Astrocyte of the spinal cord (primary cell): ENCODE data around the gene APCDD1L.

Experiments
- DNase-seq: peaks from one replicate; pipeline ENCODE4 v3.0.0; 2011; ENCODE audit warnings: low read depth, low spot score
- H3K4me3 ChIP-seq: 2 replicates; pipeline ENCODE4 v1.5.1; 2011; ENCODE audit warnings: low read depth, mild to moderate bottlenecking, low read length, moderate library complexity
- in situ Hi-C: cut with HindIII; loops from 2 replicates; pipeline ENCODE4 v1.10.0; 2017; ENCODE audit warnings: low sequenced_read_pairs
- TF ChIP-seq, protein P1 (sequence below): IDR thresholded peaks from 2 replicates; pipeline ENCODE4 v1.5.1; 2012; ENCODE audit warnings: low read depth, mild to moderate bottlenecking, low read length, inconsistent platforms

APCDD1L gene

DNA sequence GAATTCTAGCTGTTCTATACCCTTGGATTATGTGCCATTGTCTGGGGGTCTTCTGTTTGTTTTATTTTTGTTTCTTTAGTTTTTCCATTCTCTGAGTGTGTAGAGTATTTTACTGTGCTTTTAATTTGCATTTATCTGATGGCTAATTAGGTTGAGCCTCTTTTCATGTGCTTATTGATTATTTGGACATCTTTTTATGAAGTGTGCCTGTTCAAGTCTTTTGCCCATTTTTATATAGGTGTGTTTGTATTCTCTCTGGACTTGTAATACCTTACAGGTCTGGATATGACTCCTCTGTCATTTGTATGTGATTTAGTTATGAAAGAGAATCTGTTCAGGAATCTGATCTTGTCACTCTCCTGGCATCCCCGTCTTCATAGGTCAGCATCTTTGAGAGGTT lies 22.6 kb upstream of the APCDD1L start:
- TF ChIP-seq, protein P1, sequence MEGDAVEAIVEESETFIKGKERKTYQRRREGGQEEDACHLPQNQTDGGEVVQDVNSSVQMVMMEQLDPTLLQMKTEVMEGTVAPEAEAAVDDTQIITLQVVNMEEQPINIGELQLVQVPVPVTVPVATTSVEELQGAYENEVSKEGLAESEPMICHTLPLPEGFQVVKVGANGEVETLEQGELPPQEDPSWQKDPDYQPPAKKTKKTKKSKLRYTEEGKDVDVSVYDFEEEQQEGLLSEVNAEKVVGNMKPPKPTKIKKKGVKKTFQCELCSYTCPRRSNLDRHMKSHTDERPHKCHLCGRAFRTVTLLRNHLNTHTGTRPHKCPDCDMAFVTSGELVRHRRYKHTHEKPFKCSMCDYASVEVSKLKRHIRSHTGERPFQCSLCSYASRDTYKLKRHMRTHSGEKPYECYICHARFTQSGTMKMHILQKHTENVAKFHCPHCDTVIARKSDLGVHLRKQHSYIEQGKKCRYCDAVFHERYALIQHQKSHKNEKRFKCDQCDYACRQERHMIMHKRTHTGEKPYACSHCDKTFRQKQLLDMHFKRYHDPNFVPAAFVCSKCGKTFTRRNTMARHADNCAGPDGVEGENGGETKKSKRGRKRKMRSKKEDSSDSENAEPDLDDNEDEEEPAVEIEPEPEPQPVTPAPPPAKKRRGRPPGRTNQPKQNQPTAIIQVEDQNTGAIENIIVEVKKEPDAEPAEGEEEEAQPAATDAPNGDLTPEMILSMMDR = no peak
- no peak overlapping the region for H3K4me3 ChIP-seq
- DNase-seq = no peak
- in situ Hi-C loops = no loop called here

DNA sequence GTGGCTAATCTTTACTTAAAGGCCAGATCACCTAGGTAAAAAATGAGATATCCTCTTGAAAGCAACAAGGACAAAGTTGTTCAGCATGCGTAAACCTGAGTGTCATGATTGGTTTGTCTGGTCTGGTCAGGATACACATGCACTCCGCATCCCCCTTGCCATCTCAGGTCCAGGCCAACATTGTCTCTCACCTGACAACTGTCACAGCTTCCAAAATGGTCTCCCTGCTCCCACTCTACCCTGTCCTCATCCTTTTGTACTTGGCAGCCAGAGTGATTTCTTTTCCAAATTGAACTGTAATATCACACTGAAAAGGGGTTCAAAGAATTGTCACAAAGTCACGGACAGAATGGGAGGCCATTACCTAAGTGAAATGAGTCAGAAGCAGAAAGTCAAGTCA lies 21.1 kb upstream of the APCDD1L start:
- TF ChIP-seq, protein P1 = no peak
- no peak for DNase-seq
- no peak overlapping the region for H3K4me3 ChIP-seq
- in situ Hi-C loops = no loop called here

DNA sequence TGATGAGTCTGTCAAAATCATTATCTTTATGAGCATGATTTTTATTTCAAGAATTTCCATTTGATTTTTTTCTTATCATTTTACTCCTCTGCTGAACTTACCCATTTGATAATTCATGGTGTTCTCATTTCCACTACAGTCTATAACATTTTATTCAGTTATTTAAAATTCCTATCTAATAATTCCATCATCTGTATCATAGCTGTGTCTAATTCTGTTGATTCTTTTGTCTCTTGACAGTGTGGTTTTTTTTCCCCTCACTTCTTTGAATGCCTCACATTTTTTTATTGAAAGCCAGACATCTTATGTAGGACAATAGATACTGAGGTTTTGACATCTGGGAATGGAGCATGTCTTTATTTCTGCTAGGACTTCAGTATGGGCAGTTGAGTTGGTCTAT lies 16.5 kb upstream of the APCDD1L start:
- TF ChIP-seq, protein P1 = no peak
- H3K4me3 ChIP-seq = no peak overlapping the region
- DNase-seq = no peak
- in situ Hi-C loops = no loop called here

DNA sequence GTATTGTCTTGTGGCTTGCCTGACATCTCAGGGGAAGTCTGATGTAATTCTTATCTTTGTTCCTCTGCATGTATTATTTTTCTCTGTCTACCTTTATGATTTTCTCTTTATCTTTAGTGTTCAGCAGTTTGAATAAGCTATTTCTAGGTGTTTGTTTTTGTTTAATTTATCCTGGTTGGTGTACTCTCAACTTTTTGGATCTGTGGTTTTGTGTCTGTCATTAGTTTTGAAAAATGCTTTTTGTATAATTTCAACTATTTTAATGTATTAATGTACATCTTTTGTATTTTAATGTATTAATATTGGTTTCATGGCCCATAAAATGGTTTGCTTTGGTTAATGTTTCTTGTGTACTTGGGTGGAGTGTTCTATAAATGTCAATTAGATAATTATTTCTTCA lies 15.9 kb upstream of the APCDD1L start:
- TF ChIP-seq, protein P1 = no peak
- no peak overlapping the region for H3K4me3 ChIP-seq
- DNase-seq = no peak
- in situ Hi-C loops = no loop called here

DNA sequence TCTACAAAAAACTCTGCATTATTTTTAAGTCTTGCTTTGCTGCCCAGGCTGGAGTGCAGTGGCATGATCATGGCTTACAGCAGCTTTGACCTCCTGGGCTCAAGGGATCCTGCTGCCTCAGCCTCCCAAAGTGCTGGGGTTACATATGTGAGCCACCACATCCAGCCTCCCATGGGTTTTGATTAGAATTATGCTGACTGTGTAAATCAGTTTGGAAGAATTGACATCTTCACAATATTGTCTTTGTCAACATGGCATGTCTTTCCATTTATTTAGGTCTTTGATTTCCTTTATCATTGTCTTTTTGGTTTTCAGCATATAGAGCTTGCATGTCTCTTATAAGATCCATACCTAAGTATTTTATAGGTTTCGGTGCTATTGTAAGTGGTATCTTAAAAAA lies 13.2 kb upstream of the APCDD1L start:
- H3K4me3 ChIP-seq = no peak overlapping the region
- DNase-seq = no peak
- in situ Hi-C loops = no loop called here
- TF ChIP-seq, protein P1 = no peak

DNA sequence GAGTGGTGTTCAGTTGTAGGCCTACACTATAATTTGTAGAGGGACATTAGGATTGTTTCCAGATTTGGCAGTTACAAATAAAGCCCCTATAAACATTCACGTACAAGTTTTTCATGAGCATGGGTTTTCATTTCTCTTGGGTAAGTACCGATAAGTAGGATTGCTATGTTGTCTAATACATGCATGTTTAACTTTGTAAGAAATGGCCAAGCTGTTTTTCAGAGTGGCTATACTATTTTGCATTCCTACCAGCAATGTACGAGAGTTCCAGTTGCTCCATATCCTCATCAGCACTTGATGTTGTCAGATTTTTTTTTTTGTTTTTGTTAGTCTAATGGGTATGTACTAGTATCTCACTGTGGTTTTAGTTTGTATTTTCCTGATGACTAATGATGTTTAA lies 11.2 kb upstream of the APCDD1L start:
- no peak for DNase-seq
- TF ChIP-seq, protein P1 = no peak
- in situ Hi-C loops = no loop called here
- no peak overlapping the region for H3K4me3 ChIP-seq

DNA sequence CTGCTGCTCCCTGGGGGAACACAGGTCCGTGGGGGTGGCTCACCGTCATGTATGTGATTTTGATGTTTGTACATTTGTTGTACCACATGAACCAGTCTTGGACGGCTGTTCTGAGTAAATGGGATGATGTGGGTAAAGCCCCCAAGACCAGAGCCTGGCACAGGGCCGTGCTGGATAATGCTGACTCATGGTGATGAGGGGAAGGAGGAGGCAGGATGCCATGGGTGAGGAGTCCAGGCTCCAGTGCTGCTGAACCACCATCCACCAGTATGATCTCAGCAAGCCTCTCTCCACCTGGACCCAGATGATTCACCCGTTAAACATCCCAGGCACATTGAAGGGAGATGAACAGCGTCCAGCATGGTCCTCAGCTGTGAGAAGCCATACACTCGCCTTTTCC lies 9.6 kb upstream of the APCDD1L start:
- TF ChIP-seq, protein P1 = no peak
- no peak overlapping the region for H3K4me3 ChIP-seq
- in situ Hi-C loops = no loop called here
- peak; percentile 73 for DNase-seq
